ENCODE results near the gene DNM2. TPM values are rescaled to one million over a fixed set of nuclear protein-coding genes. Genes with fewer than 3 reads are reported as not detected.

Gene DNM2
- total and polyA plus RNA-seq, 2 of the 13 experiments (the other 11 are each of a cell fraction or from before 2014, with no cell fraction given): 41.7 to 59.8 TPM

GRCh38 chr19:10680545-10681135 is 37.2 kb upstream of the DNM2 start (continued):
- TF ChIP-seq ZNF329 (CRISPR knock-in tag; IDR thresholded peaks at IDR 0.05; ENCODE audit: low read depth) (no peak), ARNT (IDR thresholded peaks at IDR 0.05) (no peak), THAP9 (CRISPR knock-in tag; IDR thresholded peaks at IDR 0.05; ENCODE audit: borderline replicate concordance) (no peak), BRCA1 (CRISPR knock-in tag; IDR thresholded peaks at IDR 0.05) (no peak), HNF1B (CRISPR knock-in tag; IDR thresholded peaks at IDR 0.05) (no peak), SSRP1 (CRISPR knock-in tag; IDR thresholded peaks at IDR 0.05) (no peak), AGO2 (optimal IDR thresholded peaks at IDR 0.05; ENCODE audit: low read depth, low read length) (peak; percentile 26)

GRCh38 chr19:10681658-10682057 is 36.2 kb upstream of the DNM2 start:
- intact Hi-C loops (cut with micrococcal nuclease; ENCODE audit: unreplicated experiment) (no loop called here), in situ Hi-C loops (cut with HindIII; ENCODE audit: extremely low pct_ligation_motif_present, low pct_unique_long_range_greater_than_20kb) (no loop called here)
- Histone ChIP-seq H3K27ac (ENCODE audit: extremely low read length, insufficient read depth, low read length) (no peak overlapping the region), H3K4me2 (ENCODE audit: low read depth, low read length) (no peak overlapping the region), H3K27me3 (ENCODE audit: control insufficient read depth in 1 of 2, insufficient read depth in 2 of 2, low read length in 2 of 2) (no peaks in the 10 kb centered on the region; a peak in 1 of 5 replicates), H3K36me3 (replicated peaks in 1 of 2; ENCODE audit: control insufficient read depth in 1 of 2, insufficient read depth in 2 of 2, low read length in 2 of 2) (peaks cover 62 to 98% of the 10 kb centered on the region in 2 experiments), H3K9me3 (ENCODE audit: low read length) (no peaks in the 10 kb centered on the region), H3K79me2 (ENCODE audit: insufficient read depth, low read length) (peaks cover 13% of the 10 kb centered on the region), H4K20me1 (ENCODE audit: insufficient read depth, low read length) (peaks cover 4% of the 10 kb centered on the region; the same call in 1 of the 2 replicates), H3K4me1 (ENCODE audit: insufficient read depth, low read length) (no peaks in the 10 kb centered on the region), H3K9ac (ENCODE audit: insufficient read depth, low read depth, low read length) (no peak overlapping the region), H3K4me3 (replicated peaks in 1 of 3; ENCODE audit: insufficient read depth in 1 of 3, low read depth in 2 of 3, low read length in 3 of 3) (no peak overlapping the region), H2AFZ (ENCODE audit: low read length) (no peak overlapping the region)
- no TSS peak for BruUV-seq (replicated peaks)
- ChIA-PET POLR2A (no interaction called here), CTCF (ENCODE audit: low intra/inter-chr PET ratio, low total read pairs) (no interaction called here)
- DNase-seq (ENCODE audit: low spot score) (no peak), ATAC-seq (no peak), FAIRE-seq (no peak)
- WGBS (ENCODE audit: low lambda C conversion rate): 100% methylated on average over 2 of the region's 4 CpGs
- TF ChIP-seq NCOA2 (CRISPR knock-in tag; IDR thresholded peaks at IDR 0.05): no peak
- peak; percentile 7 for TF ChIP-seq RBM22 (optimal IDR thresholded peaks at IDR 0.05; ENCODE audit: low read length)
- TF ChIP-seq GLI4 (CRISPR knock-in tag; IDR thresholded peaks at IDR 0.05; ENCODE audit: borderline replicate concordance): no peak
- TF ChIP-seq CSRNP1 (CRISPR knock-in tag; IDR thresholded peaks at IDR 0.05): no peak

All from HepG2 (cell line).